T-helper 2 cell (primary cell): ENCODE results near the gene TENM3.
"Not testable (repeated sequence)": the region's sequence is repeated elsewhere in the genome, so short reads cannot be mapped to it uniquely, and the experiment has no call there.

Experiments
- DNase-seq, 5 experiments: peaks; one replicate each; pipeline versions ENCODE4 v3.0.0 to v3.0.0-alpha.2; 2012 to 2022
- total RNA-seq, 2 donors: gene quantifications; one replicate each; lab custom pipeline; 2026; lab: John Stamatoyannopoulos, UW

The TENM3 gene
- total RNA-seq: 0.31 to 1.7 reads per million in 2 donors

GRCh38 chr4:182243204-182243603, at the start of gene TENM3:
Gene TENM3 (plus strand): TSS chr4:182243402. CDS start chr4:182324021, 80,619 bp downstream.
- DNase-seq: not testable (repeated sequence)

- DNase-seq: no peak
Measured at GRCh38 chr4:182194091-182194824, 48.9 kb upstream of the TENM3 start.

- DNase-seq: no peak
Measured at GRCh38 chr4:182197611-182198010, 45.6 kb upstream of the TENM3 start.

GRCh38 chr4:182201871-182202270, 41.3 kb upstream of the TENM3 start:
- DNase-seq: no peak

- no peak for DNase-seq
Measured at GRCh38 chr4:182202650-182203049, 40.6 kb upstream of the TENM3 start.

- no peak for DNase-seq
Measured at GRCh38 chr4:182203872-182204411, 39.3 kb upstream of the TENM3 start.

- DNase-seq: no peak
Measured at GRCh38 chr4:182205306-182205705, 37.9 kb upstream of the TENM3 start.

- DNase-seq: no peak
Measured at GRCh38 chr4:182206266-182206665, 36.9 kb upstream of the TENM3 start.

- DNase-seq: no peak
Measured at GRCh38 chr4:182206916-182207315, 36.3 kb upstream of the TENM3 start.

- DNase-seq: peak in 1 of 5 experiments; percentile 38
Measured at GRCh38 chr4:182207830-182208396, 35.3 kb upstream of the TENM3 start.

- no peak for DNase-seq
Measured at GRCh38 chr4:182208526-182209050, 34.6 kb upstream of the TENM3 start.

- DNase-seq: no peak
Measured at GRCh38 chr4:182212211-182212761, 30.9 kb upstream of the TENM3 start.

- DNase-seq: no peak
Measured at GRCh38 chr4:182213004-182213403, 30.2 kb upstream of the TENM3 start.

GRCh38 chr4:182215148-182215547, 28.1 kb upstream of the TENM3 start:
- DNase-seq: no peak

- no peak for DNase-seq
Measured at GRCh38 chr4:182216005-182216404, 27.2 kb upstream of the TENM3 start.

GRCh38 chr4:182219411-182220056, 23.7 kb upstream of the TENM3 start:
- DNase-seq: no peak

- no peak for DNase-seq
Measured at GRCh38 chr4:182221987-182222386, 21.2 kb upstream of the TENM3 start.

- no peak for DNase-seq
Measured at GRCh38 chr4:182222766-182223165, 20.4 kb upstream of the TENM3 start.

GRCh38 chr4:182223708-182224107, 19.5 kb upstream of the TENM3 start:
- no peak for DNase-seq

- no peak for DNase-seq
Measured at GRCh38 chr4:182224192-182224850, 18.9 kb upstream of the TENM3 start.

- no peak for DNase-seq
Measured at GRCh38 chr4:182225257-182225852, 17.8 kb upstream of the TENM3 start.

GRCh38 chr4:182227611-182228010, 15.6 kb upstream of the TENM3 start:
- no peak for DNase-seq
